HG03558 (cell line): ENCODE results near the gene PPM1M.

Source experiments
- ATAC-seq: cut with Tn5 transposase; IDR thresholded peaks from one replicate; pipeline ENCODE4 v1.9.1; 2021; ENCODE audit warnings: moderate number of reproducible peaks; ENCODE audit not compliant: unreplicated experiment; ENCODE audit errors: extremely low read depth

The PPM1M gene

DNA sequence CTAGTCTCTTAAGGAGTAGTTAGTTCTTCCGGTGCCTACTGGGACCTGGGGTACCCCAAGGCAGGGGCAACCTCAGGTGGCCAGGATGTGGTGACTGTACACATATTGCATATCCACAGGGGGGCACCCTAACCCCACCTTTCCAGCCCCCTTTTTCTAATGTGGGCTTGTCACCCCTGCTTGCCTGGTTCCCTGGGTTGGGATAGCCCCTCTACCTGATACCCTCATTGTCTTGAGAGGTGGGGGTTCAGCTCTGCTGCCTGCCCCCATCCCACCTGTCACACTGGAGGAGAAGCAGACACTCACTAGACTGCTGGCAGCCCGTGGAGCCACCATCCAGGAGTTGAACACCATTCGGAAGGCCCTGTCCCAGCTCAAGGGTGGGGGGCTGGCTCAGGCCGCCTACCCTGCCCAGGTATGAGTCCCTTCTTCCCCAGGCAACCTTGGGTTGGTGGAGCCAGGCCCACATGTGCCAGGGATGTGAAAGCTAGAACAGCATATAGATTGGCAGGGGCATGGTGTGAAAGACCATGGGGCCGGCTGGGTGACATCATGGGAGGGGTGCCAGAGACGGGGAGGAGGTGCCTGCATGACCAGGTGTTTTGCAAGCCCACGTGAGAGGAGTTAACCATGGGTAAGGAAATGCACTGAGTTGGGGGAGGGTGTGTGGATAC, 46.1 kb downstream of the PPM1M start:
- ATAC-seq = no peak

DNA sequence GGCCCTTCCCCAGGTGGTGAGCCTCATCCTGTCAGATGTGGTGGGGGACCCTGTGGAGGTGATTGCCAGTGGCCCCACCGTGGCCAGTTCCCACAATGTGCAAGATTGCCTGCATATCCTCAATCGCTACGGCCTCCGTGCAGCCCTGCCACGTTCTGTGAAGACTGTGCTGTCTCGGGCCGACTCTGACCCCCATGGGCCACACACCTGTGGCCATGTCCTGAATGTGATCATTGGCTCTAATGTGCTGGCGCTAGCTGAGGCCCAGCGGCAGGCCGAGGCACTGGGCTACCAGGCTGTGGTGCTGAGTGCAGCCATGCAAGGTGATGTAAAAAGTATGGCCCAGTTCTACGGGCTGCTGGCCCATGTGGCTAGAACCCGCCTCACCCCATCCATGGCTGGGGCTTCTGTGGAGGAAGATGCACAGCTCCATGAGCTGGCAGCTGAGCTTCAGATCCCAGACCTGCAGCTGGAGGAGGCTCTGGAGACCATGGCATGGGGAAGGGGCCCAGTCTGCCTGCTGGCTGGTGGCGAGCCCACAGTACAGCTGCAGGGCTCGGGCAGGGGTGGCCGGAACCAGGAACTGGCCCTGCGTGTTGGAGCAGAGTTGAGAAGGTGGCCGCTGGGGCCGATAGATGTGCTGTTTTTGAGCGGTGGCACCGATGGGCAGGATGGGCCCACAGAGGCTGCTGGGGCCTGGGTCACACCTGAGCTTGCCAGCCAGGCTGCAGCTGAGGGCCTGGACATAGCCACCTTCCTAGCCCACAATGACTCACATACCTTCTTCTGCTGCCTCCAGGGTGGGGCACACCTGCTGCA, 46.9 kb downstream of the PPM1M start:
- ATAC-seq = no peak

DNA sequence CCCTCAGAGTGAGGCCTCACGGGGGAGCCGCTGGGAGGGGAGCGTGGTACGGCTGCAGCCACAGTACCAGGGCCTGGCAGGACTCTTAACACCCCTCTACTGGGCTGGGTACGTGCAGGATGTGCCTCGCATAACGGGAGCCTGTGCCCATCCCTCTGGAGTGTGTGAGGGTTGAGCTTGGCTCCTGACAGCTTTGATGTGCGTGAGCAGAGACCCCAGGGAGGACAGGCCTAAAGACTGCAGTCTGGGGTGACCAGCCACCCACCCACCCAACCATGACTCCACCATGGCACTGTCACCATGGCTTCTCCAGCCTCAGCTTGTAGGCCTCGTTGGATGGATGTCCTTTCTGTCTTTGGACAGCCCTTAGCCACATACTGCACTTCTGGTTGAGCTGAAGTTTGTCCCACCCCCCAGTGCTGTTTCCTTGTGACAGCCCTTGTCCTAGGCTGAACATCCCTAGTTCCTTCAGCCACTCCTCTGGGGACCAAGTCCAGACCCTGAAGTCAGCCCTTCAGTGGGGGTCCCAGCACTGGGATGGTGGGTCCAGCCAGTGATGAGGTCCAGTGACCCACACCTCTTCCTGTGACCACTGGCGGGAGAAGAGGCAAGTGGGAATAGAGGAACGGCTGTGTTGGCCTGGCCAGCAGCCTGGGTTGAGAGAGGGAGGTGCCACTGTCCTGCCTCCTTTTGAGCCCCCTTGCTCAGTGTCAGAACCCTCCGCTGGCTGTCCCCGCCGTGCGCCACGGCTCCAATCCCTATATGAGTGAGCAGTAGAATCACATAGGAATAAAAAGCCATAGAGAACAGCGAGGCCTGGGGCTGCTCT, 48.1 kb downstream of the PPM1M start:
- no peak for ATAC-seq

DNA sequence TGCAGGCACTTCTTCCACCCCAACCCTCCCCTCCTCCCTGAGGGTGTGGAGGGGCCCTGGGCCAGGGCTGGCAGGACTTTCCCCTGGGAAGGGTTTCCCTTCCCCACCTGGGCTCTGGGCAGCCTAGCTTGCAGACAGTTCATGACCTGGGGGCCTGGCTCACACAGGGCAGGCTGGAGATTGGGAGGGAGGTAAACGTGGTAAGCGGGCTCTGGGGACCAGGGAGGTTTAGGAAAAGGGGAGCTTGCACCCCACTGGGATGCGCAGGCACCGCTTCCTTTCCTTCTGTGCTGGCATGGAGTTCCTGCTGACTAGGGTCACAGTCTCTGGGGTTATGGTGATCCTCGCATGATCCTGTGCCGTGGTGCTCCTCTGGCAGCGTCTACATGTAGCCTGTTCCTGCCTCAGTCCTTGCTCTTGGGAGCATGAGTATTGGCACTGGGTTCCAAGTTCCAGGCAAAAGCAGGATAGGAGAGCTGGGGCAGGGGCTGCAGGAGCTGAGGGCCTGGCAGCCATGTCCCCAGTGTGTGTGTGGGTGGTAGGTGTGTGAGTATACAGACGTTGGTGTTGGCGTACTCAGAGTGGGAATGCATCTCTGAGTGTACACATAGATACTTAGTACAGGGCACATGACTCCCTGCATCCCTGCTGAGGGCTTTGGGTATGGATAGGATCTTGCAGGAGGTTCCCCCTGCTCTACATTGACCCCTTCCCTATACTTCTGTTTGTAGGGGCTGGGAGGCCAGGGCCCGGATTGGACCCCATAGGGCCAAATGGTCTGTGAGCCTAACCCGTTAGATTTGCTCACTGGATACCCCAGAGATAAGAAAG, 49.0 kb downstream of the PPM1M start:
- ATAC-seq = no peak

DNA sequence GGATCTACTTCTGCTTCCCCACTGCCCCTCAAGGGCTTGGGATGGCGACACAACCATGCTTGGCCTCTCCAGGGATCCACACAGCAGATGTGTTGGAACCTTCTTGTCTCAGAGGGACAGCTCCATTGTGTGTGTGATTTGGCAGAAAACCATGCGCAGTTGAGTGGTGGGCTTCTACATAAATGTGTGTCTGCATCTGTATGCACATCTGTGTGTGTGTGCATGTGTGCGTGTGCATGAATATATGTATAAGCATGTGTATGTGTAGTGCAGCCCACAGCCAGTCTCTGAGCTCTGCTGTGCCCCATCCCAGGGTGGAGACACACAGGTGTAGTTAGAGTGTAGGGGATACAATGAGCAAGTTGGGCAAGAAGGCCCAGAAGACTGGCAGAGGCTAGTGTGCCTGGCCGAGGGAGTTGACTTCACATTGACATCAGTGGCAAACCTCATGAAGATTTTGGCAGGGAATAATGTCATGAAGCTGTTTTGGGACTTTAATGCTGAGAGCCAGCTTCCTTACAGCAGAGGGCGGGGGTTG, 50.2 kb downstream of the PPM1M start:
- no peak for ATAC-seq

DNA sequence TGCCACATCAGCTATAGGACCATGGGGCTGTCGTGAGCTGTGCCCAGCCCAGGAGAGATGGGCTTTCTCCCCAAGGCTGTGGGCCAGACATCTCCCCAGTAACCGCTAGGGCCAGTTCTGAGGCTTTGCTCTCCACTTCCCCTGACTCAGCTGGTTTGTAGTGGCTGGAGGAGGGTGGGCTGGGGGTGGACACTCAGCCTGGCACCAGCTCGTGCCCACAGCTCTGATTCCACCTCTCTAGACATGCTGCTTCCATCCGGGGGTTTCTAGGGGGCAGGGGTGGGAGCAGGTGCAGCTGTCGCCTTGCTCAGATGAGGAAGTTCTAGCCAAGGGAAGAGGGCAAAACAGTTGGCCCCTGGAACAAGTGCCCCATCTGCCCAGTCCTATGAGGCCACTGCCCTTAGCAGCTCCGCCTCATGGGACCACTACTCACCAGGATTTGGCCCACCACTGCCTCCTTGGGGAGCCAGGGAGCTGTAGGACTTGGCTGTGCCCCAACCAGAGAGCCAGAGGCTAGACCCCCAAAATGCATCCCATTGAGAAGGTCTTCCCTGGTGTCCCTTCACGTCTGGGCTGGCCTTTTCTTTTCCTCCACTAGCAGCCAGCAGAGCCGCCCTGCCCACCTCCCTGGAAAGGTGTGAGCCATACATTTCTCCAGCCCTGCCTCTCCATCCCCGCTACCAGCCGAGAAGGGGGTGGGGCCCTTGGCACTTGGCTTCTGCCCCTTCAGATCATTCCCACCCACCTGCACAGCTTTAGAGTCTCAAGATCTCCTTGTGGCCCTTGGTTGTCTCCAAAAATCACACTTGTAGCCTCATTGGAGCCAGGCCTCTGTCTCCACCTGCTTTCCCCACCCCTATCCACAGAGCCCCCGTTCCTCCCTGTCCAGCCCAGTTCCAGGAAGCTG, 51.9 kb downstream of the PPM1M start:
- no peak for ATAC-seq

DNA sequence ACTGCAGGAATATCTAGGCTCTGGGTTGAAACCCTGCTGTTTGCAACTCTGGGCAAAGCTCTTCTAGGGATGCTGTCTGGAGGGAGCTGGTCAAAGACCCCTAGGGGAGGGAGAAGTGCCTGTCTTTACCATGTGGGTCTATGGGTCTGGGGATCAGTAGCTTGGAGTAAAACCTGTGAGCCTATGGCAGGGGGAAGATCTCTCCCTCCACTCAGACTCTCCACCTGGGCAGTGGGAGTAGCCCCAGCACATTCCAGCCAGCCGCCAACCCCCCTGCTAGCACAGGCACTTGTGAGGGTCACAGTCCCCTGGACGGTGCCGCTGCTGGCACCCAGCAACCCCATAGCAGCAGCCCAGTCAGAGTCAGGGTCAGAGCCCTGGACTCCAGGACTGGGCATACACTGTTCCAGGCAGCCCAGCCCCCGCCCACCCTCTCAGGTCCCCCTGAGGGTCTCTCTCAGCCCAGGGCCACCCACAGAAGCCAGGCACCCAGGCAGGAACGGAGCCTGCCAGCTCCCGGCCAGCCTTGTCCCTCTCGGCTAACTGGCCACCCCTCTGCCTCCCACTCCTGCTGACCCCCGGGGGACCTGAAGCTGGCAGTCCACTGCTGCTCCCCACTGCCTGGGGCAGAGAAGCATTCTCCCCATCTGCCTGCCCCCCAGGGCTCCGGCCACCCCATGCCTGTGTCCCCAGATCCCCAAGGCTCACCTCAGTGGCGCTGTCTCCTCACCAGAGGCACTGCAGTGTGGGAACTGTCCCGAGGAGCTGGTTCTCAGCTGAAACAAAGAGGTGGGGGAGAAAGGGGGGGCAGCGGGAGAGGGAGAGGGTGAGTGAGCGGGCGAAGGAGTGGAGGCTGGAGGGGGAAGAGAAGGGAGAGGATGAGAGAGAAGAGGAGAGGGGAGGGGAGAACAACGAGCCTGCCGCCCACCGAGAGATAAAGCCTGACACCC, 52.9 kb downstream of the PPM1M start:
- no peak for ATAC-seq

DNA sequence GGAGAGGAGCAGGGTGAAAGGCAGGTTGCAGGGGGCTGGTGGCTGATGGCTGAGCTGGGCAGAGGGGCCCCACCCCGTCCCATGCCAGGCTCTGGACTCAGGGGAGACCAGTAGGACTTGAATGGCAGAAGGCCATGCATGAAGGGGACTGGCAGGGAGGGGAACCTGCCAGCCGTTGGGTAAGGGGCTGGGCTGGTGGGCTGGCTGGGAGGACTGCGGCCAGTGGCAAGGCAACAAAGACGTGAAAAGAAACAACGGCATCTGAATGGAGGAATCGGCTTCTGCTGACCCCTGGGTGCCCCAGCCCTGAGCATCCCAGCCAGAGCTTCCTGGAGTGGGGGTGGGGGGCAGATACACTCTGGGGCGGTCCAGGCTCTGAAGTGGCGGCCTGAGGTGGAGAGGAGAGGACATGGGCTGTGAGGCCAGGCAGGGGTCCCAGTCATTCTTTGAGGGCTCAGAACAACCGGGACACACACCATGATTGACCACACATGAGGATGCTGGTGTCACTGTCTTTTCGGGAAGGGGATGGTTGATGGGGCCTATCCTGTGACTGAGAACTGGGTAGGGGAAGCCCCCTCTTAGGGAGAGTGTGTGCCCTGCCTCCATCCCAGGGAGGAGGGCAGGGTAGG, 53.8 kb downstream of the PPM1M start:
- no peak for ATAC-seq
